ENCODE measurements around the gene MED27.

MED27 gene

DNA sequence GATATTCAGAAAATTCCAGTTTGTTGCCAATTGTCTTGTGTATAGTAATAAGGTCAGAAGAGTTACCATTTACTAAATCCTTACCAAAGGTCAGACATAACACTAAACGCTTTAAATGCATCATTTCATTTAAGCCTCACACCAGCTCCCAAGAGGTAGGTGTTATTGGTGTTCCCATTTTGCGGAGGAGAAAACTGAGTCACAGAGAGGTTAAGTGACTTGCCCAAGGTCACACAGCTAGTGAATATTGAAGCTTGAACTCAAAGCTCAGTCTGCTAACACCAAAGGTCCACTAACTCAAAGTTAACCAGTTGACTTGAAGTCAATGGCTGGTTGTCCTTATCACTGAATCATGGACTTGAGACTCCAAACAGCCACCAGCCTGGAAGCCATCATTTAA, 41.4 kb upstream of the MED27 start:
- TF ChIP-seq, protein P1, sequence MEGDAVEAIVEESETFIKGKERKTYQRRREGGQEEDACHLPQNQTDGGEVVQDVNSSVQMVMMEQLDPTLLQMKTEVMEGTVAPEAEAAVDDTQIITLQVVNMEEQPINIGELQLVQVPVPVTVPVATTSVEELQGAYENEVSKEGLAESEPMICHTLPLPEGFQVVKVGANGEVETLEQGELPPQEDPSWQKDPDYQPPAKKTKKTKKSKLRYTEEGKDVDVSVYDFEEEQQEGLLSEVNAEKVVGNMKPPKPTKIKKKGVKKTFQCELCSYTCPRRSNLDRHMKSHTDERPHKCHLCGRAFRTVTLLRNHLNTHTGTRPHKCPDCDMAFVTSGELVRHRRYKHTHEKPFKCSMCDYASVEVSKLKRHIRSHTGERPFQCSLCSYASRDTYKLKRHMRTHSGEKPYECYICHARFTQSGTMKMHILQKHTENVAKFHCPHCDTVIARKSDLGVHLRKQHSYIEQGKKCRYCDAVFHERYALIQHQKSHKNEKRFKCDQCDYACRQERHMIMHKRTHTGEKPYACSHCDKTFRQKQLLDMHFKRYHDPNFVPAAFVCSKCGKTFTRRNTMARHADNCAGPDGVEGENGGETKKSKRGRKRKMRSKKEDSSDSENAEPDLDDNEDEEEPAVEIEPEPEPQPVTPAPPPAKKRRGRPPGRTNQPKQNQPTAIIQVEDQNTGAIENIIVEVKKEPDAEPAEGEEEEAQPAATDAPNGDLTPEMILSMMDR (IDR thresholded peaks at IDR 0.05; ENCODE audit: control insufficient read depth, insufficient read depth, low read depth, low read length, missing control alignments), result no peak
- H3K4me3 ChIP-seq (ENCODE audit: control insufficient read depth, low read depth, low read length), result no peak overlapping the region
- DNase-seq (ENCODE audit: low read depth), result no peak

- TF ChIP-seq, protein P1 (IDR thresholded peaks at IDR 0.05; ENCODE audit: control insufficient read depth, insufficient read depth, low read depth, low read length, missing control alignments), result no peak
- no peak overlapping the region for H3K4me3 ChIP-seq (ENCODE audit: control insufficient read depth, low read depth, low read length)
- DNase-seq (ENCODE audit: low read depth), result no peak
Measured at GRCh38 chr9:132117694-132118093, 38.0 kb upstream of the MED27 start.

DNA sequence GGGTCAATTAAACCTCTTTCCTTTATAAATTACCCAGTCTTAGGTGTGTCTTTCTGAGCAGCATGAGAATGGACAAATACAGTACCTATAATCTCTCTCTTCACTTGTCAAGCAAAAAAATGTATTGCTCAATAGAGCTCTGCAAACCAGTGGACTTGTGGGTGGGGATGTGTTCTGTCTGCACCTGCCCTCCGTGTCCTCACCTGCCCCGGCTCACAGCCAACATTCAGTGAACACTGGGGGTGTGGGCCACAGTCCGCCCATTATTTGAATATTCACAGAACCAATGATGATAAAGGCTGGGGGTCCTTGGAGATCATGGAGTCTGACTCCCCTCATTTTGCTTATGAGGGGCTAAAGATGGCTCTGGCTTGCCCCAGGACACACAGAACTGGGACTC, 36.9 kb upstream of the MED27 start:
- DNase-seq (ENCODE audit: low read depth), result no peak
- H3K4me3 ChIP-seq (ENCODE audit: control insufficient read depth, low read depth, low read length), result no peak overlapping the region
- TF ChIP-seq, protein P1 (IDR thresholded peaks at IDR 0.05; ENCODE audit: control insufficient read depth, insufficient read depth, low read depth, low read length, missing control alignments), result no peak

- H3K4me3 ChIP-seq (ENCODE audit: control insufficient read depth, low read depth, low read length), result no peak overlapping the region
- DNase-seq (ENCODE audit: low read depth), result no peak
- TF ChIP-seq, protein P1 (IDR thresholded peaks at IDR 0.05; ENCODE audit: control insufficient read depth, insufficient read depth, low read depth, low read length, missing control alignments), result no peak
Measured at GRCh38 chr9:132114102-132114707, 34.5 kb upstream of the MED27 start.

DNA sequence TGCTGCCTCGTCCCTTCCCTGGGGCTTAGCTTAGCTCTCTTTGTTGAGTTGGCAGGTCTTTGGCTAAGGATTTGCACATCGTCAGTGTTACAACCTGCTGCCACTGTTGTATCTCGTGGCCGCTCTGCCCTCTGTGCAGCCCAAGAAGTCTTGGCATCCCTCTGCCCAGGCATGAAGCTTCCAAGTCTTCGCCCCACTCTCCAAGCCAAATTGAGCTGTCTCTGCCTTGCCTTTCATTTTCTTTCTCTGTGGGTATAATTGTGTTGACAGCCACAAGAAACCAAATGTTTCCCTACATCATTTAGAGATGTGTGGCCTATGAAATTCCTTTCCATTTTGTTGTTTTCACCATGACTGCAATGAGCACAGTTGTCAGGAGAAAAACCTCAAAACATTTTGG, 29.6 kb upstream of the MED27 start:
- DNase-seq (ENCODE audit: low read depth), result no peak
- no peak overlapping the region for H3K4me3 ChIP-seq (ENCODE audit: control insufficient read depth, low read depth, low read length)
- TF ChIP-seq, protein P1 (IDR thresholded peaks at IDR 0.05; ENCODE audit: control insufficient read depth, insufficient read depth, low read depth, low read length, missing control alignments), result no peak

- no peak for DNase-seq (ENCODE audit: low read depth)
- TF ChIP-seq, protein P1 (IDR thresholded peaks at IDR 0.05; ENCODE audit: control insufficient read depth, insufficient read depth, low read depth, low read length, missing control alignments), result no peak
- H3K4me3 ChIP-seq (ENCODE audit: control insufficient read depth, low read depth, low read length), result no peak overlapping the region
Measured at GRCh38 chr9:132108728-132109127, 29.1 kb upstream of the MED27 start.
